ENCODE data around the gene GOLGA6L4. TPM values are rescaled to one million over a fixed set of nuclear protein-coding genes. Genes with fewer than 3 reads are reported as not detected.
"Not testable (repeated sequence)": the region's sequence is repeated elsewhere in the genome, so short reads cannot be mapped to it uniquely, and the experiment has no call there.

GOLGA6L4 gene
- polyA plus RNA-seq (ENCODE audit: insufficient read length): 7.4 TPM

- DNase-seq: not testable (repeated sequence)
Measured at GRCh38 chr15:84235573-84235972, at the start of gene GOLGA6L4. Gene GOLGA6L4 (plus strand): TSS chr15:84235773. CDS start chr15:84235835, 62 bp downstream.

GRCh38 chr15:84192982-84193381 lies 42.6 kb upstream of the GOLGA6L4 start:
- not testable (repeated sequence) for DNase-seq

GRCh38 chr15:84195603-84196002 lies 40.0 kb upstream of the GOLGA6L4 start:
- DNase-seq: not testable (repeated sequence)

- DNase-seq: not testable (repeated sequence)
Measured at GRCh38 chr15:84196530-84197188, 38.9 kb upstream of the GOLGA6L4 start.

GRCh38 chr15:84199865-84200264 lies 35.7 kb upstream of the GOLGA6L4 start:
- not testable (repeated sequence) for DNase-seq

- DNase-seq: not testable (repeated sequence)
Measured at GRCh38 chr15:84246441-84246840, 10.9 kb downstream of the GOLGA6L4 start.

Measured in hindlimb muscle (tissue), 1 donor.